ENCODE data around the gene ADCY1.

The ADCY1 gene

GRCh38 chr7:45698303-45699014, 124.3 kb downstream of the ADCY1 start:
- Histone ChIP-seq H3K4me1 (no peaks in the 10 kb centered on the region), H3K9me3 (no peaks in the 10 kb centered on the region), H4K20me1 (no peaks in the 10 kb centered on the region), H3K4me2 (no peak overlapping the region), H3K27ac (no peak overlapping the region), H3K9ac (no peak overlapping the region), H3K27me3 (no peaks in the 10 kb centered on the region), H3K4me3 (no peak overlapping the region), H3K36me3 (no peaks in the 10 kb centered on the region)
- TF ChIP-seq Cebpa-rat (IDR thresholded peaks at IDR 0.05): no peak

DNA sequence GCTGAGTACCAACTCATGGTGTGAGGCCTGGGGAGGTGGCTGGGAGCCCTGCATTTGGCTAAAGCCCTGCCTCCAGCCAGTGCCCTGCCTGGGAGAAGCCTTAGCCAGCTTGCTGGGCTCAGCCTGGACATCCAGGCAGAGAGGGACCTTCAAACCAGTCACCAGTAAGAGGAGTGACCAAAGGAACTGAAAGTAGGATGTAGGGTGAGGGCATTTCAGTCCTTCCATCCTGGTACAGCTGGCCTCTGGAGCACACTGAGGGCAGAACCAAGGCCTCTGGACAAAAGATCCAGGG, 124.8 kb downstream of the ADCY1 start:
- TF ChIP-seq Cebpa-rat (IDR thresholded peaks at IDR 0.05): no peak
- no peaks in the 10 kb centered on the region for H3K9me3 ChIP-seq

GRCh38 chr7:45699726-45700390, 125.7 kb downstream of the ADCY1 start:
- no peaks in the 10 kb centered on the region for H4K20me1 ChIP-seq

More for the DNA sequence above, 124.8 kb downstream of the ADCY1 start:
- no peak overlapping the region for H3K9ac ChIP-seq
- no peaks in the 10 kb centered on the region for H4K20me1 ChIP-seq
- H3K4me3 ChIP-seq: no peak overlapping the region
- H3K27me3 ChIP-seq: no peaks in the 10 kb centered on the region
- no peak overlapping the region for H3K4me2 ChIP-seq
- H3K4me1 ChIP-seq: no peaks in the 10 kb centered on the region
- no peaks in the 10 kb centered on the region for H3K36me3 ChIP-seq
- H3K27ac ChIP-seq: no peak overlapping the region

GRCh38 chr7:45700556-45700955, 126.4 kb downstream of the ADCY1 start:
- no peak for TF ChIP-seq Cebpa-rat (IDR thresholded peaks at IDR 0.05)
- no peak overlapping the region for H3K4me3 ChIP-seq
- no peak overlapping the region for H3K4me2 ChIP-seq
- no peak overlapping the region for H3K9ac ChIP-seq
- no peaks in the 10 kb centered on the region for H3K27me3 ChIP-seq
- H3K9me3 ChIP-seq: no peaks in the 10 kb centered on the region
- H3K36me3 ChIP-seq: no peaks in the 10 kb centered on the region
- H4K20me1 ChIP-seq: no peaks in the 10 kb centered on the region
- H3K4me1 ChIP-seq: no peaks in the 10 kb centered on the region
- H3K27ac ChIP-seq: no peak overlapping the region

More at GRCh38 chr7:45699726-45700390, 125.7 kb downstream of the ADCY1 start:
- Histone ChIP-seq H3K4me1 (no peaks in the 10 kb centered on the region), H3K4me3 (no peak overlapping the region), H3K9ac (no peak overlapping the region), H3K27me3 (no peaks in the 10 kb centered on the region), H3K4me2 (no peak overlapping the region), H3K27ac (no peak overlapping the region), H3K36me3 (no peaks in the 10 kb centered on the region), H3K9me3 (no peaks in the 10 kb centered on the region)
- TF ChIP-seq Cebpa-rat (IDR thresholded peaks at IDR 0.05): no peak

GRCh38 chr7:45701701-45702510, 127.7 kb downstream of the ADCY1 start:
- H3K27me3 ChIP-seq: no peaks in the 10 kb centered on the region
- H3K4me3 ChIP-seq: no peak overlapping the region
- TF ChIP-seq Cebpa-rat (IDR thresholded peaks at IDR 0.05): no peak
- H3K9me3 ChIP-seq: no peaks in the 10 kb centered on the region
- no peak overlapping the region for H3K9ac ChIP-seq
- no peaks in the 10 kb centered on the region for H3K4me1 ChIP-seq
- no peak overlapping the region for H3K27ac ChIP-seq
- no peaks in the 10 kb centered on the region for H4K20me1 ChIP-seq
- no peak overlapping the region for H3K4me2 ChIP-seq
- H3K36me3 ChIP-seq: no peaks in the 10 kb centered on the region

DNA sequence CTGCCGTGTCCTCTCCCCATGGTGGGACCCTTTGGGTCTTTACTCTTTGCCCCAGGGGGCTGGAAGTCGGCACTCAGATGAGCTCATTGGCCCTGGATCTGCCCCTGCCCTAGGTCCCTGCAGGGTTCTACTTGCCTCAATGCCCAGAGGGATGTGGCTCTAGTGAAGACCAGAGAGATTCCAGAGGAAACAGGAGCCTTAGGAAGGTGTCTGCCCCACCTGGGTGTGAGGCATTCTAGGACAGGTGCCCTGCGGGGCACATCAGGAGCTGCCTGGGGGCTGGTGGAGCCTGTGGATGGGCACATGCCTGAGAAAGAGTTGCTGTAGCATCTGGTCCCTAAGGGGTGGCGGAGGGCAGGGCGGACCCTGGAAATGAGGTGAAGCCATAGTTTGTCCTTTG, 128.6 kb downstream of the ADCY1 start:
- Histone ChIP-seq H3K27me3 (no peaks in the 10 kb centered on the region), H3K4me1 (no peaks in the 10 kb centered on the region), H3K36me3 (no peaks in the 10 kb centered on the region), H3K27ac (no peak overlapping the region), H3K9me3 (no peaks in the 10 kb centered on the region), H3K4me2 (no peak overlapping the region), H3K9ac (no peak overlapping the region), H3K4me3 (no peak overlapping the region), H4K20me1 (no peaks in the 10 kb centered on the region)
- TF ChIP-seq Cebpa-rat (IDR thresholded peaks at IDR 0.05): no peak

DNA sequence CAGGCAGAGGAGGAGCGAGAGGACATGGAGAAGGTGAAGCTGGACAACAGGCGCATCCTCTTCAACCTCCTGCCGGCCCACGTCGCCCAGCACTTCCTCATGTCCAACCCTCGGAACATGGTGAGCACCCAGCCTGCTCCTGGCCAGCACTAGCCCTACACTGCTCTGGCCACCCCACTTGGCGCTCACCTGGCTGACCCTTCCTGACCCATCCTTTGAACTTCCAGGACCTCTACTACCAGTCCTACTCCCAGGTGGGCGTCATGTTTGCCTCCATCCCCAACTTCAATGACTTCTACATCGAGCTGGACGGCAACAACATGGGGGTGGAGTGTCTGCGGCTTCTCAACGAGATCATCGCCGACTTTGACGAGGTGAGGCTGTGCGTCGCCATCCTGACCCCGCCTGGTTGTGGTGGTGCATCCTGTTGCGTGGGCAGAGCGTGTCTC, 129.2 kb downstream of the ADCY1 start:
- no peaks in the 10 kb centered on the region for H3K27me3 ChIP-seq
- no peak overlapping the region for H3K9ac ChIP-seq
- no peaks in the 10 kb centered on the region for H3K9me3 ChIP-seq
- H3K4me1 ChIP-seq: no peaks in the 10 kb centered on the region
- no peaks in the 10 kb centered on the region for H3K36me3 ChIP-seq
- H4K20me1 ChIP-seq: no peaks in the 10 kb centered on the region
- TF ChIP-seq Cebpa-rat (IDR thresholded peaks at IDR 0.05): no peak
- no peak overlapping the region for H3K4me2 ChIP-seq
- no peak overlapping the region for H3K4me3 ChIP-seq
- no peak overlapping the region for H3K27ac ChIP-seq

DNA sequence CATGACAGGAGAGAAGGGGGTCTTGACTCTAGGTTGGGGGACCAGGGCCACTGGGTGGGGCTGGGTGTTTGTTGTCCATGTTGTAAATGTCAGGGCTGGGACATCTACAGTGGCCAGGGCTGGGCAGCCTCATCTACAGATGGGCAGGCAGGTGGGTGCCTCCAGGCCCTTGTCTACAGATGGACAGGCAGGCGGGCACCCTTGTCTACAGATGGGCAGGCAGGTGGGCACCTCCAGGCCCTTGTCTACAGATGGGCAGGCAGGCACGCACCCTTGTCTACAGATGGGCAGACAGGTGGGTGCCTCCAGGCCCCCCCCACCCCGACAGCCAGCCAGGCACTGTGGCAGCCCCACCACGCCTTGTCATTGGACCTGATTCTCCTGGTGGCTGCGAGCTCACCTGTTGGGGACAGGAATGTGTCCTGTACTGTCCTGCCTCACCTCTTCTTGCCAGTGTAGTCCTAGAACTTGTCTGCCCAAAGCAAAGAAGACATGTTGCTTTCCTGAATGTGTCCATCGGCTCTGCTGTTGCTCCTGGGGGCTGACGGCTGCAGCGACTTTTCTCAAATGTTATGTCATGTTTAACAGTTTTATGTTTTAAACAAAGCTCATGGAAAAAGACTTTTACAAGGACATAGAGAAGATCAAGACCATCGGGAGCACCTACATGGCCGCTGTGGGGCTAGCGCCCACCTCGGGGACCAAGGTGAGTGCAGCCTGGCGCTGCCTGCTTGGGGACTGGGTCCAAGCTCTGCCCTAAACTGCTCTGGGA, 129.9 kb downstream of the ADCY1 start:
- H3K4me1 ChIP-seq: no peaks in the 10 kb centered on the region
- H3K4me2 ChIP-seq: no peak overlapping the region
- no peaks in the 10 kb centered on the region for H3K9me3 ChIP-seq
- no peak overlapping the region for H3K27ac ChIP-seq
- H3K4me3 ChIP-seq: no peak overlapping the region
- H3K36me3 ChIP-seq: no peaks in the 10 kb centered on the region
- no peaks in the 10 kb centered on the region for H4K20me1 ChIP-seq
- no peak overlapping the region for H3K9ac ChIP-seq
- H3K27me3 ChIP-seq: no peaks in the 10 kb centered on the region
- TF ChIP-seq Cebpa-rat (IDR thresholded peaks at IDR 0.05): no peak

DNA sequence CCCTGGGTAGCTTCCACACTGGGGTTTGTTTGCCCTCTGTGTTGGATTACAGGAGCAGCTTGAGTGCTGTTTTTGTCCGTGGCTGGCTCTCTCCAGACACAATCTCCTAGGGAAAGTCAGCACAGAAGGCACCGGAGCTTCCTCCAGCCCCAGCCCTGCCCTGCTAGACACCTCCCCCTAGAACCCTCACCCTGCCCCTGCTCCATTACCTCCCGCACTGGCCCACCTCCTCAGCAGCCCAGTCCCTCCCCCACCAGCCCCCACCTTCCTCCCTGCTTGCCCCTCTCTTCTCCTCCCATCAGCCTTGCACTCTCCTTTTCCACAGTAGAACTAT, 130.5 kb downstream of the ADCY1 start:
- no peaks in the 10 kb centered on the region for H4K20me1 ChIP-seq
- no peak for TF ChIP-seq Cebpa-rat (IDR thresholded peaks at IDR 0.05)
- H3K4me2 ChIP-seq: no peak overlapping the region
- H3K4me1 ChIP-seq: no peaks in the 10 kb centered on the region
- H3K9me3 ChIP-seq: no peaks in the 10 kb centered on the region
- no peak overlapping the region for H3K4me3 ChIP-seq
- H3K9ac ChIP-seq: no peak overlapping the region
- no peak overlapping the region for H3K27ac ChIP-seq
- H3K36me3 ChIP-seq: no peaks in the 10 kb centered on the region
- no peaks in the 10 kb centered on the region for H3K27me3 ChIP-seq

Data from BLaER1 (cell line).